ENCODE data around the gene ANGEL1. TPM values are rescaled to one million over a fixed set of nuclear protein-coding genes. Genes with fewer than 3 reads are reported as not detected.

Gene ANGEL1
- total RNA-seq, 1 donor from 2014 or later = 22.6 TPM

GRCh38 chr14:76742966-76743365, 69.7 kb downstream of the ANGEL1 start:
- peaks cover 34% of the 10 kb centered on the region for H3K36me3 Mint-ChIP-seq (ENCODE audit: low read depth, unreplicated experiment)
- H3K27me3 Mint-ChIP-seq (ENCODE audit: unreplicated experiment) = peaks cover 2% of the 10 kb centered on the region
- DNase-seq (ENCODE audit: low spot score) = no peak
- no peak overlapping the region for H3K27ac Mint-ChIP-seq (ENCODE audit: unreplicated experiment)
- H3K4me3 Mint-ChIP-seq (ENCODE audit: unreplicated experiment) = no peak overlapping the region
- no peak for TF ChIP-seq CTCF (IDR thresholded peaks at IDR 0.05; ENCODE audit: unreplicated experiment)
- H3K9me3 Mint-ChIP-seq (ENCODE audit: unreplicated experiment) = peaks cover 4% of the 10 kb centered on the region
- no peaks in the 10 kb centered on the region for H3K4me1 Mint-ChIP-seq (ENCODE audit: unreplicated experiment)

GRCh38 chr14:76742185-76742584, 70.5 kb downstream of the ANGEL1 start:
- Mint-ChIP-seq H3K27ac (ENCODE audit: unreplicated experiment) (no peak overlapping the region), H3K9me3 (ENCODE audit: unreplicated experiment) (peaks cover 4% of the 10 kb centered on the region), H3K36me3 (ENCODE audit: low read depth, unreplicated experiment) (peaks cover 33% of the 10 kb centered on the region), H3K4me3 (ENCODE audit: unreplicated experiment) (no peak overlapping the region), H3K4me1 (ENCODE audit: unreplicated experiment) (no peaks in the 10 kb centered on the region), H3K27me3 (ENCODE audit: unreplicated experiment) (peaks cover 2% of the 10 kb centered on the region)
- no peak for TF ChIP-seq CTCF (IDR thresholded peaks at IDR 0.05; ENCODE audit: unreplicated experiment)
- DNase-seq (ENCODE audit: low spot score) = no peak

DNA sequence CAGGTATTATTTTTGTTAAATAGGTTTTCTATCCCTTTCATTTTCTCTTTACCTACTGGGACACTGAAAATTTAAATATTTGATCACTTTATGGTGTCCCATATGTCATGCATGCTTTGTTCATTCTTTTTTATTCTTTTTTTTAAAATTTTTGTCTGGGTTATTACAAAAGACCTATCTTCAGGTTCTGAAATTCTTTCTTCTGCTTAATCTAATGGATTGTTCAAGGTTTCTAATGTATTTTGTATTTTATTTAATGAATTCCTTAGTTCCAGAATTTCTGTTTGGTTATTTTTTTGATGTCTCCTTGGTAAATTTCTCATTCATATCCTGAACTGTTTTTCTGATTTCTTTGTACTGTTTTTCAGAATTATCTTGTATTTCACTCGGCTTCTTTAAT, 71.6 kb downstream of the ANGEL1 start:
- peaks cover 8% of the 10 kb centered on the region for H3K9me3 Mint-ChIP-seq (ENCODE audit: unreplicated experiment)
- no peak overlapping the region for H3K27ac Mint-ChIP-seq (ENCODE audit: unreplicated experiment)
- H3K27me3 Mint-ChIP-seq (ENCODE audit: unreplicated experiment) = peaks cover 7% of the 10 kb centered on the region
- no peak overlapping the region for H3K4me3 Mint-ChIP-seq (ENCODE audit: unreplicated experiment)
- no peaks in the 10 kb centered on the region for H3K4me1 Mint-ChIP-seq (ENCODE audit: unreplicated experiment)
- no peak for DNase-seq (ENCODE audit: low spot score)
- no peak for TF ChIP-seq CTCF (IDR thresholded peaks at IDR 0.05; ENCODE audit: unreplicated experiment)
- H3K36me3 Mint-ChIP-seq (ENCODE audit: low read depth, unreplicated experiment) = peaks cover 30% of the 10 kb centered on the region

Other genes starting within 250 kb of the ANGEL1 start
- gene VASH1, start 51.4 kb downstream of the ANGEL1 start, total RNA-seq (ENCODE audit: unreplicated experiment) = 166 TPM
- gene LRRC74A, start 13.5 kb upstream of the ANGEL1 start, total RNA-seq (ENCODE audit: unreplicated experiment) = not detected
- gene IRF2BPL, start 215.8 kb upstream of the ANGEL1 start, total RNA-seq (ENCODE audit: unreplicated experiment) = 8.6 TPM